Endothelial cell of umbilical vein (primary cell): Measurements from ENCODE around the gene FMNL2. TPM values are rescaled to one million over a fixed set of nuclear protein-coding genes. Genes with fewer than 3 reads are reported as not detected.
A peak's percentile ranks its signal among the peaks of the same experiment; 100 is the strongest.

Source experiments
- BruUV-seq: library from RNA; stranded (reverse); fragments of 400-500 nt; replicated peaks from 2 replicates; lab custom pipeline; 2021; lab: Mats Ljungman, UMichigan
- CTCF ChIA-PET: fragments of 300-600, 350-600 bp; sonication (Branson Sonifier 250); formaldehyde crosslinking; loops from one replicate; lab custom pipeline; 2021; ENCODE audit warnings: antibody characterized with exemption, inconsistent platforms; lab: Charles Lee
- POLR2A ChIA-PET: fragments of 300-600, 350-600 bp; sonication (Branson Sonifier 250); formaldehyde crosslinking; loops from one replicate; lab custom pipeline; 2021; ENCODE audit warnings: antibody characterized with exemption, inconsistent platforms; lab: Charles Lee
- DNase-seq: peaks from one replicate; pipeline ENCODE4 v3.0.0-alpha.2; 2011; ENCODE audit warnings: low read depth, low spot score
- FAIRE-seq: peaks from 2 replicates; lab custom pipeline; 2011; peaks lifted over from hg19 to GRCh38; lab: Jason Lieb, UNC
- H2AFZ ChIP-seq: 2 replicates; pipeline ENCODE4 v1.6.0; 2012; ENCODE audit warnings: low read depth, low read length, control low read depth, inconsistent platforms
- H3K27ac ChIP-seq: 2 replicates; pipeline ENCODE4 v1.5.1; 2011; ENCODE audit warnings: low read depth, mild to moderate bottlenecking, control low read depth, low read length, moderate library complexity; ENCODE audit not compliant: insufficient read depth
- H3K27me3 ChIP-seq, 2 experiments: 2 replicates each; pipeline versions ENCODE4 v1.6.0 to v1.6.1; 2011; ENCODE audit warnings: low read length in 2 of 2, mixed read lengths in 1 of 2; ENCODE audit not compliant: control insufficient read depth in 2 of 2, insufficient read depth in 2 of 2
- H3K36me3 ChIP-seq, 2 experiments: 2 replicates in 1 of 2; 3 replicates in 1 of 2; pipeline ENCODE4 v1.5.1; 2011; ENCODE audit warnings: low read length in 2 of 2, mild to moderate bottlenecking in 1 of 2, moderate library complexity in 1 of 2; ENCODE audit not compliant: control insufficient read depth in 2 of 2, insufficient read depth in 2 of 2; ENCODE audit errors: extremely low read depth in 1 of 2
- H3K4me1 ChIP-seq: 3 replicates; pipeline ENCODE4 v1.5.1; 2011; ENCODE audit warnings: mild to moderate bottlenecking, low read length; ENCODE audit not compliant: control insufficient read depth, insufficient read depth; ENCODE audit errors: extremely low read depth
- H3K4me2 ChIP-seq: 2 replicates; pipeline ENCODE4 v1.6.1; 2011; ENCODE audit warnings: low read length, control low read depth, mixed read lengths; ENCODE audit not compliant: insufficient read depth
- H3K4me3 ChIP-seq, 3 experiments: fragments of 200-600 bp in 1 of 3; sonication (generic), shearing (Covaris generic) in 1 of 3; replicated peaks in 1 of 3; 2 replicates each; pipeline ENCODE4 v1.5.1; 2011 to 2016; ENCODE audit warnings: control low read depth in 3 of 3, low read length in 3 of 3, mild to moderate bottlenecking in 2 of 3, inconsistent platforms in 1 of 3, low read depth in 1 of 3, moderate library complexity in 1 of 3; ENCODE audit not compliant: insufficient read depth in 1 of 3
- H3K79me2 ChIP-seq: 2 replicates; pipeline ENCODE4 v1.6.0; 2012; ENCODE audit warnings: low read length, inconsistent platforms; ENCODE audit not compliant: control insufficient read depth, insufficient read depth
- H3K9ac ChIP-seq: replicated peaks from 2 replicates; pipeline ENCODE3; 2011; ENCODE audit warnings: low read length, control low read depth; ENCODE audit not compliant: insufficient read depth; ENCODE audit errors: extremely low read depth
- H3K9me1 ChIP-seq: replicated peaks from 3 replicates; pipeline ENCODE4 v1.6.0; 2011; ENCODE audit warnings: mild to moderate bottlenecking, low read length; ENCODE audit not compliant: control insufficient read depth, insufficient read depth; ENCODE audit errors: extremely low read depth
- H3K9me3 ChIP-seq: replicated peaks from 2 replicates; pipeline ENCODE4 v1.5.1; 2012; ENCODE audit warnings: low read length, inconsistent platforms; ENCODE audit not compliant: control insufficient read depth, insufficient read depth
- H4K20me1 ChIP-seq: replicated peaks from 2 replicates; pipeline ENCODE3; 2011; ENCODE audit warnings: mild to moderate bottlenecking, low read length; ENCODE audit not compliant: control insufficient read depth, insufficient read depth; ENCODE audit errors: extremely low read depth
- EZH2 ChIP-seq: IDR thresholded peaks from 2 replicates; pipeline ENCODE4 v1.6.1; 2012; ENCODE audit warnings: borderline replicate concordance, low read depth, mild to moderate bottlenecking, moderate library complexity, low read length, inconsistent platforms; ENCODE audit not compliant: severe bottlenecking
- FOS ChIP-seq: IDR thresholded peaks from 2 replicates; pipeline ENCODE4 v1.6.1; 2011; ENCODE audit warnings: mild to moderate bottlenecking, low read length, moderate library complexity, borderline replicate concordance; ENCODE audit not compliant: insufficient read depth
- GATA2 ChIP-seq: IDR thresholded peaks from 2 replicates; pipeline ENCODE4 v1.7.0; 2011; ENCODE audit warnings: low read depth, mild to moderate bottlenecking, moderate library complexity, mixed read lengths, low read length; ENCODE audit not compliant: insufficient read length, insufficient read depth
- JUN ChIP-seq: IDR thresholded peaks from 2 replicates; pipeline ENCODE4 v1.6.1; 2011; ENCODE audit warnings: borderline replicate concordance, low read depth; ENCODE audit not compliant: insufficient read length, insufficient read depth
- MAX ChIP-seq: IDR thresholded peaks from 2 replicates; pipeline ENCODE4 v1.6.1; 2011; ENCODE audit not compliant: insufficient read depth, insufficient read length
- MYC ChIP-seq: IDR thresholded peaks from one replicate; pipeline ENCODE4 v1.6.1; 2011; ENCODE audit warnings: mild to moderate bottlenecking, low read depth, low read length
- POLR2A ChIP-seq: IDR thresholded peaks from 2 replicates; pipeline ENCODE4 v1.6.1; 2012; ENCODE audit warnings: low read depth, mild to moderate bottlenecking, control low read depth, low read length
- POLR2AphosphoS5 ChIP-seq: IDR thresholded peaks from 2 replicates; pipeline ENCODE4 v1.6.1; 2012; ENCODE audit warnings: low read depth, mild to moderate bottlenecking, control low read depth, low read length, moderate library complexity; ENCODE audit not compliant: insufficient read depth
- dilution Hi-C: fragments of 300-500 bp; cut with MboI; formaldehyde crosslinking; loops from one replicate; pipeline ENCODE4 v1.15.0; 2019; ENCODE audit warnings: low sequenced_read_pairs; ENCODE audit not compliant: extremely low pct_ligation_motif_present
- intact Hi-C: fragments of 100-400 bp; cut with micrococcal nuclease; formaldehyde crosslinking; loops from one replicate; pipeline ENCODE4 v1.10.0; 2022
- polyA plus RNA-seq, 4 experiments: library from polyadenylated mRNA; depleted of rRNA in 3 of 4; stranded (reverse) in 3 of 4; unstranded in 1 of 4; fragments of >200 nt; gene quantifications; 2 replicates each; pipeline versions ENCODE4 v1.2.1 to v1.2.3, GENCODE V29; 2011 to 2012; ENCODE audit warnings: missing spikeins in 1 of 4
- total RNA-seq: library from RNA; stranded (reverse); gene quantifications from 2 replicates; pipeline ENCODE4 v1.2.3, GENCODE V29; 2021
- TF ChIP-seq, protein P1 (sequence below), 2 donors: IDR thresholded peaks; 1 replicate in 1 of 2; 2 replicates in 1 of 2; pipeline ENCODE4 v1.5.1; 2011; ENCODE audit warnings: low read length in 2 of 2, mild to moderate bottlenecking in 2 of 2, moderate library complexity in 2 of 2, control low read depth in 1 of 2, inconsistent platforms in 1 of 2, low read depth in 1 of 2; ENCODE audit not compliant: insufficient read depth in 1 of 2; ENCODE audit errors: extremely low read depth in 1 of 2

The FMNL2 gene
- total and polyA plus RNA-seq, 2 donors (not counting 3 experiments of a cell fraction or from before 2014, with no cell fraction given): 8.3 to 28.0 TPM

DNA sequence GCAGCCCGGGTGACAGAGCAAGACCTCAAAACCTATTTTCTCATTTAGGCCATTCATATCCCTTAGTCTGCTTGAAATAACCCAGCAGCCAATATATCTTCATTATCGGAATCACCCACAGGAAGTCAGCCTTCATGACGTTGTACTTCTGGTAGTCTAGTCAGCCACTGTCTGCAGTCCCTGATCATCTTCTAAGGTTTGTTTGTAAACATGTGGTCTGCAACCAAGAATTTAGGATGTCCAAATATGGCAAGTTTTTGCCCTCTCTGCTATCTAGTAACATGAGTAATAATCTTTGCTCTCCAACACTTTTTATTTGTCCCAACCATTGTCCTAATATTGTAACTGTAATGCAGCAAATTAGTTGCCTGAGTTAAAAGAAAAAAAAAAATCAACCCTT, 289.8 kb downstream of the FMNL2 start:
- peaks cover 5 to 8% of the 10 kb centered on the region in 2 experiments for H3K36me3 ChIP-seq
- FAIRE-seq (peak; percentile 60), DNase-seq (no peak)
- H4K20me1 ChIP-seq: no peaks in the 10 kb centered on the region
- dilution Hi-C loops (no loop called here), intact Hi-C loops (no loop called here)
- CTCF ChIA-PET: interaction anchor here (1.9 kb wide), 1 partner anchor 449 kb away, joined by 7 read pairs; the partner anchor contains the start of gene STAM2
- H3K79me2 ChIP-seq: no peaks in the 10 kb centered on the region
- no peak overlapping the region for H3K4me3 ChIP-seq
- no peaks in the 10 kb centered on the region for H3K9me1 ChIP-seq
- H3K9me3 ChIP-seq: no peaks in the 10 kb centered on the region
- no peaks in the 10 kb centered on the region for H3K27me3 ChIP-seq
- no peak for TF ChIP-seq POLR2A
- no peak for TF ChIP-seq GATA2
- no peak for TF ChIP-seq JUN
- no peak for TF ChIP-seq FOS
- no peak for TF ChIP-seq MYC
- POLR2A ChIA-PET: no interaction called here
- no peak overlapping the region for H3K4me2 ChIP-seq
- no TSS peak for BruUV-seq
- H3K9ac ChIP-seq: no peak overlapping the region
- H3K4me1 ChIP-seq: no peaks in the 10 kb centered on the region
- no peak overlapping the region for H2AFZ ChIP-seq
- H3K27ac ChIP-seq: no peak overlapping the region

- intact Hi-C loops: loop anchor here (1.0 to 2.0 kb wide), 5 partner anchors 72 to 590 kb away; partner anchors contain the start of gene FMNL2
- DNase-seq: no peak
- CTCF ChIA-PET: interaction anchor here (1.2 to 2.3 kb wide), 6 partner anchors 8 to 451 kb away, joined by 4 to 14 read pairs (median 6); partner anchors contain the start of genes FMNL2 and STAM2
Observed at GRCh38 chr2:152626911-152627339, 292.0 kb downstream of the FMNL2 start.

More at GRCh38 chr2:152626911-152627339, 292.0 kb downstream of the FMNL2 start:
- H3K4me1 ChIP-seq: no peaks in the 10 kb centered on the region
- H4K20me1 ChIP-seq: no peaks in the 10 kb centered on the region
- no peaks in the 10 kb centered on the region for H3K27me3 ChIP-seq
- no peak overlapping the region for H3K4me2 ChIP-seq
- no peak overlapping the region for H3K9ac ChIP-seq
- H3K9me1 ChIP-seq: no peaks in the 10 kb centered on the region
- no TSS peak for BruUV-seq
- POLR2A ChIA-PET: no interaction called here
- FAIRE-seq: no peak
- no peaks in the 10 kb centered on the region for H3K79me2 ChIP-seq
- no peak overlapping the region for H3K4me3 ChIP-seq
- peaks cover 3 to 4% of the 10 kb centered on the region in 2 experiments for H3K36me3 ChIP-seq
- no peak for TF ChIP-seq EZH2
- TF ChIP-seq MYC: no peak
- no peak for TF ChIP-seq POLR2A
- no peak for TF ChIP-seq MAX
- no peak for TF ChIP-seq GATA2
- no peak for TF ChIP-seq JUN
- TF ChIP-seq, protein P1, sequence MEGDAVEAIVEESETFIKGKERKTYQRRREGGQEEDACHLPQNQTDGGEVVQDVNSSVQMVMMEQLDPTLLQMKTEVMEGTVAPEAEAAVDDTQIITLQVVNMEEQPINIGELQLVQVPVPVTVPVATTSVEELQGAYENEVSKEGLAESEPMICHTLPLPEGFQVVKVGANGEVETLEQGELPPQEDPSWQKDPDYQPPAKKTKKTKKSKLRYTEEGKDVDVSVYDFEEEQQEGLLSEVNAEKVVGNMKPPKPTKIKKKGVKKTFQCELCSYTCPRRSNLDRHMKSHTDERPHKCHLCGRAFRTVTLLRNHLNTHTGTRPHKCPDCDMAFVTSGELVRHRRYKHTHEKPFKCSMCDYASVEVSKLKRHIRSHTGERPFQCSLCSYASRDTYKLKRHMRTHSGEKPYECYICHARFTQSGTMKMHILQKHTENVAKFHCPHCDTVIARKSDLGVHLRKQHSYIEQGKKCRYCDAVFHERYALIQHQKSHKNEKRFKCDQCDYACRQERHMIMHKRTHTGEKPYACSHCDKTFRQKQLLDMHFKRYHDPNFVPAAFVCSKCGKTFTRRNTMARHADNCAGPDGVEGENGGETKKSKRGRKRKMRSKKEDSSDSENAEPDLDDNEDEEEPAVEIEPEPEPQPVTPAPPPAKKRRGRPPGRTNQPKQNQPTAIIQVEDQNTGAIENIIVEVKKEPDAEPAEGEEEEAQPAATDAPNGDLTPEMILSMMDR (IDR thresholded peaks at IDR 0.05; ENCODE audit: extremely low read depth in 1 of 2, insufficient read depth in 1 of 2, low read depth in 1 of 2, low read length in 2 of 2): no peak
- TF ChIP-seq POLR2AphosphoS5: no peak
- TF ChIP-seq FOS: no peak
- H3K27ac ChIP-seq: no peak overlapping the region
- no peak overlapping the region for H2AFZ ChIP-seq
- dilution Hi-C loops: no loop called here
- H3K9me3 ChIP-seq: no peaks in the 10 kb centered on the region
